Astrocyte of the cerebellum (primary cell): ENCODE results near the gene NUP153.

Experiments
- DNase-seq: peaks from one replicate; pipeline ENCODE4 v3.0.0-alpha.2; 2011; ENCODE audit warnings: low read depth
- H3K4me3 ChIP-seq: 2 replicates; pipeline ENCODE4 v1.5.1; 2011; ENCODE audit warnings: mild to moderate bottlenecking, low read depth, low read length, moderate library complexity
- in situ Hi-C: cut with HindIII; loops from 2 replicates; pipeline ENCODE4 v1.10.0; 2017; ENCODE audit warnings: low sequenced_read_pairs
- TF ChIP-seq, protein P1 (sequence below): IDR thresholded peaks from 2 replicates; pipeline ENCODE4 v1.5.1; 2012; ENCODE audit warnings: low read length, low read depth, moderate library complexity, mild to moderate bottlenecking; ENCODE audit errors: missing control alignments

The NUP153 gene

DNA sequence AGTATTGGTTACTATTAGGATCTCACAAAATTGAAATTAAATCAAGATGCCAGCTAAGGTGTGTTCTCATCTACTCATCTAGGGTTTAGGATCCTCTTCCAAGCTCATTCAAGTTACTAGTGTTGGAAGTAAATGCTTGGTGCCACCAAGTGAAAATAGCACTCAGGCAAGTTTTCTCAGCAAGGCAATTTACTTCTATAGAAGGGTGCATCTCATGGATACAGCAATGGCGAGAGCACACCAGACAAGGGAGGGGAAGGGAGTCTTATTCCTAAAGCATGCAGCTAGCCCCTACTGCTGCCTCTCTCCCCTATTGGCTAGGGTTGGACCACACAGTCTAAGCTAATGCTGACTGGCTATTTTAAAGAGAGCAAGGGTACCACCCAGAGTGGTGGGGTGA is 129.7 kb downstream of the NUP153 start:
- DNase-seq: no peak
- TF ChIP-seq, protein P1, sequence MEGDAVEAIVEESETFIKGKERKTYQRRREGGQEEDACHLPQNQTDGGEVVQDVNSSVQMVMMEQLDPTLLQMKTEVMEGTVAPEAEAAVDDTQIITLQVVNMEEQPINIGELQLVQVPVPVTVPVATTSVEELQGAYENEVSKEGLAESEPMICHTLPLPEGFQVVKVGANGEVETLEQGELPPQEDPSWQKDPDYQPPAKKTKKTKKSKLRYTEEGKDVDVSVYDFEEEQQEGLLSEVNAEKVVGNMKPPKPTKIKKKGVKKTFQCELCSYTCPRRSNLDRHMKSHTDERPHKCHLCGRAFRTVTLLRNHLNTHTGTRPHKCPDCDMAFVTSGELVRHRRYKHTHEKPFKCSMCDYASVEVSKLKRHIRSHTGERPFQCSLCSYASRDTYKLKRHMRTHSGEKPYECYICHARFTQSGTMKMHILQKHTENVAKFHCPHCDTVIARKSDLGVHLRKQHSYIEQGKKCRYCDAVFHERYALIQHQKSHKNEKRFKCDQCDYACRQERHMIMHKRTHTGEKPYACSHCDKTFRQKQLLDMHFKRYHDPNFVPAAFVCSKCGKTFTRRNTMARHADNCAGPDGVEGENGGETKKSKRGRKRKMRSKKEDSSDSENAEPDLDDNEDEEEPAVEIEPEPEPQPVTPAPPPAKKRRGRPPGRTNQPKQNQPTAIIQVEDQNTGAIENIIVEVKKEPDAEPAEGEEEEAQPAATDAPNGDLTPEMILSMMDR: no peak
- in situ Hi-C loops: no loop called here
- H3K4me3 ChIP-seq: no peak overlapping the region

DNA sequence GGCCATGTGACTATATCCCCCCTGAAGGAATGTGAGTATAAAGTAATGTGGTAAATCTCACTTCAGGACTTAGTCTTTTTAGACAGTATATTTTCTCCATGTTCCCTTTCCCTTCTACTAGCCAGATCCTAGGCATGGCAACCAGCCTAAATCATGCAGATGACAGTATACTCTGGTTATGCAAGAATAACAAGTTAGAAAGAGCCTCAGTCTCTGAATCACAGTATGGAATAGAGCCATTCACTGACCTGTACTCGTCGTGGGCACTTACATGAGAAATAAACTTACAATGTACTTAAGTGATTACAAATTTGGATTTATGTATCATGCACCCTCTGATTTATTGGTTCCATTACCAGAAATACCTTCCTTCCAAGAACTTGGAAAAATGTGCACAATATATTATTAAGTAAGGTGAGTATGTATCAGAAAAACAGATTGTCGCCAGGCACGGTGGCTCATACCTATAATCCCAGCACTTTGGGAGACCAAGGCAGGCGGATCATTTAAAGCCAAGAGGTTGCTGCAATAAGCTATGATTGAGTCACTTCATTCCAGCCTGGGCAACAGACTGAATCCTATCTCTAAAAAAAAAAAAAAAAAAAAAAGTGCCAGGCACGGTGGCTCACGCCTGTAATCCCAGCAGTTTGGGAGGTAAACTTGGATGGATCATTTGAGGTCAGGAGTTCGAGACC is 131.7 kb downstream of the NUP153 start:
- in situ Hi-C loops: no loop called here
- DNase-seq: peak; percentile 76
- no peak overlapping the region for H3K4me3 ChIP-seq
- TF ChIP-seq, protein P1: no peak

DNA sequence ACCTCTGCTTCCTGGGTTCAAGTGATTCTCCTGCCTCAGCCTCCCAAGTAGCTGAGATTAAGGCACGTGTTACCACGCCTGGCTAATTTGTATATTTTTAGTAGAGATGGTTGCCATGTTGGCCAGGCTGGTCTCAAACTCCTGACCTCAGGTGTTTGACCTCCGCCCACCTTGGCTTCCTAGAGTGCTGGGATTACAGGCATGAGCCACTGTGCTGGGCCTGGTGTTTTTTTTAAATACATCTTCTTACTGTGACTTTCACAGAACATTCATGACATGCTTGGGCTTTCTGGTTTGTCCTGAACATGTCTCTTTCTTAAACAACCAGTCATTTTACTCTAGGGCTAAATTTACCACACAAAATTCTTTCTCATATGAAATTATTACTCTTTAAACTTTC is 141.3 kb downstream of the NUP153 start:
- no peak overlapping the region for H3K4me3 ChIP-seq
- no peak for DNase-seq
- TF ChIP-seq, protein P1: no peak
- in situ Hi-C loops: no loop called here
